HCT116 (cell line): ENCODE results near the gene CCBE1. TPM values are rescaled to one million over a fixed set of nuclear protein-coding genes. Genes with fewer than 3 reads are reported as not detected.

Source experiments
- ATAC-seq: fragments of 200-7000 bp; cut with Tn5 transposase; 2 replicates; pipeline ENCODE4 v1.9.1; 2020; ENCODE audit warnings: mild to moderate bottlenecking, moderate library complexity
- BruUV-seq: library from RNA; stranded (reverse); fragments of 400-500 nt; replicated peaks from 2 replicates; lab custom pipeline; 2021; lab: Mats Ljungman, UMichigan
- CTCF ChIA-PET: fragments of 300-600 bp; sonication (Branson Sonifier 250); formaldehyde crosslinking; loops from one replicate; lab custom pipeline; 2021; ENCODE audit warnings: antibody characterized with exemption; lab: Charles Lee
- POLR2A ChIA-PET: fragments of 300-600, 350-600 bp; sonication (Branson Sonifier 250); formaldehyde crosslinking; loops from one replicate; lab custom pipeline; 2021; ENCODE audit warnings: antibody characterized with exemption; lab: Charles Lee
- RAD21 ChIA-PET, 2 experiments: fragments of 300-600 bp; sonication (Branson Sonifier 250); formaldehyde crosslinking; loops; one replicate each; lab custom pipeline; 2023; ENCODE audit warnings: low total read pairs in 2 of 2; ENCODE audit not compliant: uncharacterized antibody in 2 of 2, unreplicated experiment in 2 of 2, low non-redundant PET in 1 of 2; lab: Charles Lee
- DNase-seq: peaks from one replicate; pipeline ENCODE4 v3.0.0-alpha.2; 2010; ENCODE audit warnings: low read depth, low spot score
- H2AFZ ChIP-seq: fragments of 200-600 bp; shearing (Covaris generic), sonication (generic); 2 replicates; pipeline ENCODE4 v1.6.1; 2017; ENCODE audit warnings: low read depth, mixed run types, mixed read lengths, antibody characterized with exemption, low read length; ENCODE audit not compliant: poor library complexity, severe bottlenecking
- H3K27ac ChIP-seq: 2 replicates; pipeline ENCODE4 v1.5.1; 2012; ENCODE audit warnings: low read depth, low read length
- H3K27me3 ChIP-seq: fragments of 200-600 bp; sonication (generic); 2 replicates; pipeline ENCODE4 v1.6.1; 2016; ENCODE audit warnings: mixed run types, low read length, mixed read lengths; ENCODE audit not compliant: insufficient read depth
- H3K36me3 ChIP-seq, 2 experiments: fragments of 200-500 bp in 1 of 2; fragments of 200-600 bp in 1 of 2; sonication (Bioruptor generic) in 1 of 2; sonication (generic) in 1 of 2; 2 replicates each; pipeline versions ENCODE4 v1.5.1 to v1.6.1; 2014 to 2016; ENCODE audit warnings: low read length in 2 of 2, inconsistent platforms in 1 of 2, mixed read lengths in 1 of 2, mixed run types in 1 of 2; ENCODE audit not compliant: insufficient read depth in 2 of 2, control insufficient read depth in 1 of 2
- H3K4me1 ChIP-seq, 2 experiments: fragments of 200-600 bp in 1 of 2; sonication (generic) in 1 of 2; 2 replicates each; pipeline versions ENCODE4 v1.5.1 to v1.6.1; 2012 to 2017; ENCODE audit warnings: low read length in 2 of 2, inconsistent platforms in 1 of 2, mild to moderate bottlenecking in 1 of 2, mixed read lengths in 1 of 2, mixed run types in 1 of 2, moderate library complexity in 1 of 2; ENCODE audit not compliant: insufficient read depth in 2 of 2, control insufficient read depth in 1 of 2
- H3K4me2 ChIP-seq: fragments of 200-600 bp; sonication (generic); 2 replicates; pipeline ENCODE4 v1.6.1; 2017; ENCODE audit warnings: mixed run types, low read length, mixed read lengths
- H3K4me3 ChIP-seq, 2 experiments: fragments of 200-600 bp in 1 of 2; sonication (generic) in 1 of 2; replicated peaks in 1 of 2; 2 replicates each; pipeline ENCODE4 v1.5.1; 2011 to 2016; ENCODE audit warnings: low read length in 2 of 2, control low read depth in 1 of 2, low read depth in 1 of 2, mild to moderate bottlenecking in 1 of 2, mixed read lengths in 1 of 2, mixed run types in 1 of 2
- H3K79me2 ChIP-seq: fragments of 200-600 bp; sonication (generic); 2 replicates; pipeline ENCODE4 v1.6.1; 2017; ENCODE audit warnings: mild to moderate bottlenecking, mixed run types, low read length, moderate library complexity, mixed read lengths; ENCODE audit not compliant: insufficient read depth
- H3K9ac ChIP-seq: fragments of 200-600 bp; sonication (generic); 2 replicates; pipeline ENCODE4 v1.6.1; 2016; ENCODE audit warnings: low read length, mixed read lengths
- H3K9me2 ChIP-seq: fragments of 200-600 bp; sonication (generic), shearing (Covaris generic); 2 replicates; pipeline ENCODE4 v1.6.1; 2017; ENCODE audit warnings: mixed run types, mild to moderate bottlenecking, moderate library complexity; ENCODE audit not compliant: insufficient read depth
- H3K9me3 ChIP-seq, 2 experiments: fragments of 200-500 bp in 1 of 2; fragments of 200-600 bp in 1 of 2; sonication (Bioruptor generic) in 1 of 2; sonication (generic) in 1 of 2; 2 replicates each; pipeline ENCODE4 v1.6.1; 2014 to 2017; ENCODE audit warnings: low read length in 2 of 2, mixed read lengths in 2 of 2, inconsistent platforms in 1 of 2, low read depth in 1 of 2, mild to moderate bottlenecking in 1 of 2, mixed run types in 1 of 2, moderate library complexity in 1 of 2; ENCODE audit not compliant: control insufficient read depth in 1 of 2, insufficient read depth in 1 of 2
- H4K20me1 ChIP-seq: fragments of 200-600 bp; sonication (generic), shearing (Covaris generic); 2 replicates; pipeline ENCODE4 v1.6.1; 2017; ENCODE audit warnings: mixed run types, mild to moderate bottlenecking, moderate library complexity; ENCODE audit not compliant: insufficient read depth
- CEBPB ChIP-seq: IDR thresholded peaks from 2 replicates; pipeline ENCODE4 v1.6.1; 2012; ENCODE audit warnings: low read depth
- EGR1 ChIP-seq: IDR thresholded peaks from 2 replicates; pipeline ENCODE4 v1.6.1; 2012; ENCODE audit warnings: low read depth
- EZH2phosphoT487 ChIP-seq: fragments of 200-600 bp; IDR thresholded peaks from 2 replicates; pipeline ENCODE4 v1.6.1; 2018; ENCODE audit warnings: antibody characterized with exemption, borderline replicate concordance
- FOSL1 ChIP-seq: IDR thresholded peaks from 2 replicates; pipeline ENCODE4 v1.6.1; 2012; ENCODE audit warnings: low read depth
- JUND ChIP-seq: IDR thresholded peaks from 2 replicates; pipeline ENCODE4 v1.6.1; 2012
- POLR2A ChIP-seq: IDR thresholded peaks from 2 replicates; pipeline ENCODE4 v1.7.0; 2011; ENCODE audit warnings: borderline replicate concordance; ENCODE audit not compliant: insufficient read depth, insufficient read length; ENCODE audit errors: extremely low read depth
- POLR2AphosphoS5 ChIP-seq: IDR thresholded peaks from 2 replicates; pipeline ENCODE4 v1.6.1; 2011; ENCODE audit warnings: mild to moderate bottlenecking, low read depth, low read length, moderate library complexity
- SP1 ChIP-seq: IDR thresholded peaks from 2 replicates; pipeline ENCODE4 v1.6.1; 2012; ENCODE audit warnings: low read depth
- SRF ChIP-seq: IDR thresholded peaks from 2 replicates; pipeline ENCODE4 v1.6.1; 2012; ENCODE audit warnings: low read depth
- TCF7L2 ChIP-seq: IDR thresholded peaks from 2 replicates; pipeline ENCODE4 v1.7.0; 2011; ENCODE audit warnings: borderline replicate concordance, inconsistent platforms; ENCODE audit not compliant: insufficient read depth, insufficient read length; ENCODE audit errors: extremely low read depth
- intact Hi-C: fragments of 100-400 bp; cut with micrococcal nuclease; formaldehyde crosslinking; loops from 2 replicates; pipeline ENCODE4 v1.10.0; 2022
- total RNA-seq: library from RNA; stranded (reverse); gene quantifications from one replicate; pipeline ENCODE4 v1.2.1, GENCODE V29; 2021; ENCODE audit not compliant: unreplicated experiment
- TF ChIP-seq, protein P1 (sequence below): IDR thresholded peaks from 2 replicates; pipeline ENCODE4 v1.6.1; 2011; ENCODE audit warnings: mild to moderate bottlenecking, low read length, moderate library complexity; ENCODE audit not compliant: insufficient replicate concordance; ENCODE audit errors: extremely low read depth
- TF ChIP-seq, protein P2 (sequence below), 3 experiments: fragments of 200-600 bp in 1 of 3; sonication (generic) in 1 of 3; IDR thresholded peaks in 2 of 3; conservative IDR thresholded peaks in 1 of 3; 2 replicates each; pipeline ENCODE4 v1.5.1; 2012 to 2017; ENCODE audit warnings: low read depth in 2 of 3, low read length in 2 of 3, antibody characterized with exemption in 1 of 3, borderline replicate concordance in 1 of 3, control low read depth in 1 of 3, mild to moderate bottlenecking in 1 of 3, mixed read lengths in 1 of 3, mixed run types in 1 of 3, moderate library complexity in 1 of 3; ENCODE audit not compliant: insufficient read depth in 1 of 3

Gene CCBE1
- total RNA-seq, 1 experiment from 2014 or later = 0.84 TPM

- POLR2A ChIA-PET = no interaction called here
These were observed 145.2 kb downstream of the CCBE1 start for GRCh38 chr18:59551902-59552635.

DNA sequence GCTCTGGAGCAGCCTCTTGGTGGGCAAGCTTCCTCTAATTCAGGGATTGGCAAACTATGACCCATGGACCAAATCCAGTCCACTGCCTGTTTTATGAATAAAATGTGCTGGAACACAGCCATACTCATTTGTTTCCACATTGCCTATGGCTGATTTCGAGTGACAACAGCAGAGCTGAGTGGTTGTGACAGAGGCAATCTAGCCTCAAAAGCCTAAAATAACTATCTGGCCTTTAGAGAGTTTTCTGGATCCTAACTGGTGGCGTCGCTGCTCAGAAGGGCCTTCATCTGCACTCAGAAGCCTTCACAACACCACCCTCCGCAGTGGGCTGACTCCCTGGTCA is 147.1 kb downstream of the CCBE1 start:
- Histone ChIP-seq H3K36me3 (no peaks in the 10 kb centered on the region), H2AFZ (no peak overlapping the region), H4K20me1 (no peaks in the 10 kb centered on the region), H3K4me1 (no peaks in the 10 kb centered on the region; a peak in 1 of 4 replicates), H3K4me3 (no peak overlapping the region), H3K27ac (no peak overlapping the region), H3K79me2 (no peaks in the 10 kb centered on the region), H3K9me3 (no peaks in the 10 kb centered on the region), H3K9me2 (no peaks in the 10 kb centered on the region), H3K4me2 (no peak overlapping the region), H3K27me3 (peaks cover 36% of the 10 kb centered on the region; the same call in 1 of the 2 replicates), H3K9ac (no peak overlapping the region)
- ChIA-PET CTCF (no interaction called here), POLR2A (no interaction called here), RAD21 (no interaction called here)
- ATAC-seq (no peak), DNase-seq (no peak)
- BruUV-seq = no TSS peak
- intact Hi-C loops = no loop called here
- TF ChIP-seq EGR1 (no peak), POLR2AphosphoS5 (no peak), SP1 (no peak), JUND (no peak), FOSL1 (no peak), TCF7L2 (no peak), POLR2A (no peak), SRF (no peak), CEBPB (no peak), EZH2phosphoT487 (no peak)
- TF ChIP-seq, protein P1, sequence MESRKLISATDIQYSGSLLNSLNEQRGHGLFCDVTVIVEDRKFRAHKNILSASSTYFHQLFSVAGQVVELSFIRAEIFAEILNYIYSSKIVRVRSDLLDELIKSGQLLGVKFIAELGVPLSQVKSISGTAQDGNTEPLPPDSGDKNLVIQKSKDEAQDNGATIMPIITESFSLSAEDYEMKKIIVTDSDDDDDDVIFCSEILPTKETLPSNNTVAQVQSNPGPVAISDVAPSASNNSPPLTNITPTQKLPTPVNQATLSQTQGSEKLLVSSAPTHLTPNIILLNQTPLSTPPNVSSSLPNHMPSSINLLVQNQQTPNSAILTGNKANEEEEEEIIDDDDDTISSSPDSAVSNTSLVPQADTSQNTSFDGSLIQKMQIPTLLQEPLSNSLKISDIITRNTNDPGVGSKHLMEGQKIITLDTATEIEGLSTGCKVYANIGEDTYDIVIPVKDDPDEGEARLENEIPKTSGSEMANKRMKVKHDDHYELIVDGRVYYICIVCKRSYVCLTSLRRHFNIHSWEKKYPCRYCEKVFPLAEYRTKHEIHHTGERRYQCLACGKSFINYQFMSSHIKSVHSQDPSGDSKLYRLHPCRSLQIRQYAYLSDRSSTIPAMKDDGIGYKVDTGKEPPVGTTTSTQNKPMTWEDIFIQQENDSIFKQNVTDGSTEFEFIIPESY = no peak

More at GRCh38 chr18:59551902-59552635, 145.2 kb downstream of the CCBE1 start:
- H3K27me3 ChIP-seq = peaks cover 31% of the 10 kb centered on the region; the same call in 1 of the 2 replicates
- no peak overlapping the region for H3K27ac ChIP-seq
- no peaks in the 10 kb centered on the region; a peak in 1 of 4 replicates for H3K4me1 ChIP-seq
- H3K9me2 ChIP-seq = no peaks in the 10 kb centered on the region
- no peak for ATAC-seq
- BruUV-seq = no TSS peak
- ChIA-PET RAD21 (no interaction called here), CTCF (no interaction called here)
- intact Hi-C loops = no loop called here
- H3K4me2 ChIP-seq = no peak overlapping the region
- no peaks in the 10 kb centered on the region for H4K20me1 ChIP-seq
- no peaks in the 10 kb centered on the region for H3K36me3 ChIP-seq
- H3K4me3 ChIP-seq = no peak overlapping the region
- DNase-seq = no peak
- H3K9ac ChIP-seq = no peak overlapping the region
- no peaks in the 10 kb centered on the region for H3K9me3 ChIP-seq
- TF ChIP-seq, protein P2, sequence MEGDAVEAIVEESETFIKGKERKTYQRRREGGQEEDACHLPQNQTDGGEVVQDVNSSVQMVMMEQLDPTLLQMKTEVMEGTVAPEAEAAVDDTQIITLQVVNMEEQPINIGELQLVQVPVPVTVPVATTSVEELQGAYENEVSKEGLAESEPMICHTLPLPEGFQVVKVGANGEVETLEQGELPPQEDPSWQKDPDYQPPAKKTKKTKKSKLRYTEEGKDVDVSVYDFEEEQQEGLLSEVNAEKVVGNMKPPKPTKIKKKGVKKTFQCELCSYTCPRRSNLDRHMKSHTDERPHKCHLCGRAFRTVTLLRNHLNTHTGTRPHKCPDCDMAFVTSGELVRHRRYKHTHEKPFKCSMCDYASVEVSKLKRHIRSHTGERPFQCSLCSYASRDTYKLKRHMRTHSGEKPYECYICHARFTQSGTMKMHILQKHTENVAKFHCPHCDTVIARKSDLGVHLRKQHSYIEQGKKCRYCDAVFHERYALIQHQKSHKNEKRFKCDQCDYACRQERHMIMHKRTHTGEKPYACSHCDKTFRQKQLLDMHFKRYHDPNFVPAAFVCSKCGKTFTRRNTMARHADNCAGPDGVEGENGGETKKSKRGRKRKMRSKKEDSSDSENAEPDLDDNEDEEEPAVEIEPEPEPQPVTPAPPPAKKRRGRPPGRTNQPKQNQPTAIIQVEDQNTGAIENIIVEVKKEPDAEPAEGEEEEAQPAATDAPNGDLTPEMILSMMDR (IDR thresholded peaks at IDR 0.05 in 2 of 3, conservative IDR thresholded peaks at IDR 0.05 in 1 of 3; ENCODE audit: borderline replicate concordance in 1 of 3, insufficient read depth in 1 of 3, low read depth in 2 of 3, low read length in 2 of 3) = no peak
- no peak for TF ChIP-seq SRF
- H3K79me2 ChIP-seq = no peaks in the 10 kb centered on the region
- no peak overlapping the region for H2AFZ ChIP-seq
